WERI-Rb-1 (cell line): ENCODE results near the gene HBD.

Experiments
- DNase-seq: peaks from one replicate; pipeline ENCODE4 v3.0.0-alpha.2; 2020
- H3K27ac ChIP-seq: fragments of 250-450 bp; sonication (Bioruptor Pico); 2 replicates; pipeline ENCODE4 v1.5.1; 2020; ENCODE audit warnings: mild to moderate bottlenecking, moderate library complexity
- H3K27me3 ChIP-seq: fragments of 250-450 bp; sonication (Bioruptor Pico); 2 replicates; pipeline ENCODE4 v1.5.1; 2021; ENCODE audit warnings: mild to moderate bottlenecking, low read depth, moderate library complexity; ENCODE audit not compliant: insufficient read depth, severe bottlenecking
- H3K36me3 ChIP-seq: fragments of 250-450 bp; sonication (Bioruptor Pico); 2 replicates; pipeline ENCODE4 v1.5.1; 2020; ENCODE audit warnings: mild to moderate bottlenecking, moderate library complexity
- H3K4me3 ChIP-seq: 2 replicates; pipeline ENCODE4 v1.5.1; 2011; ENCODE audit warnings: low read depth, mild to moderate bottlenecking, control low read depth, low read length
- H3K9me3 ChIP-seq: fragments of 250-450 bp; sonication (Bioruptor Pico); 2 replicates; pipeline ENCODE4 v1.5.1; 2021; ENCODE audit warnings: mild to moderate bottlenecking, moderate library complexity; ENCODE audit not compliant: severe bottlenecking
- TF ChIP-seq, protein P1 (sequence below): IDR thresholded peaks from 2 replicates; pipeline ENCODE4 v1.5.1; 2011; ENCODE audit warnings: low read depth, mild to moderate bottlenecking, control low read depth, inconsistent platforms, low read length

HBD gene

DNA sequence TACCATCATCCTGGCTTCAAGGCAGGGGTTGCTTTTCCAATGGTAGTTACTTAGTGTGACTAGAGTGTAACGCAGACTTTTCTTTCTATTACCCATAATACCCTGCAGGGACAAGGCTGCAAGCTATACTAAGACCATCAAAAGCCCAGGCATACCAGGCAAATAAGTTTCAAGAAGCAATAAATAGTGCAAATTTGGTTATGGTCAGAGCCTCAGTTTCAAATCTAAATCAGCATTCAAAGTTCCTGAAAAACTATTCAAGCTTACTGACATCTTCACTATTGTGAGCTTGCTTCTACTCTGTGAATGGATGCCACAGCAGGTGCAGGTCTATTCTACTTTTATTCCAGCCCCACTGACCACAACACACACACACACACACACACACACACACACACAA is 4.9 kb downstream of the HBD start:
- TF ChIP-seq, protein P1, sequence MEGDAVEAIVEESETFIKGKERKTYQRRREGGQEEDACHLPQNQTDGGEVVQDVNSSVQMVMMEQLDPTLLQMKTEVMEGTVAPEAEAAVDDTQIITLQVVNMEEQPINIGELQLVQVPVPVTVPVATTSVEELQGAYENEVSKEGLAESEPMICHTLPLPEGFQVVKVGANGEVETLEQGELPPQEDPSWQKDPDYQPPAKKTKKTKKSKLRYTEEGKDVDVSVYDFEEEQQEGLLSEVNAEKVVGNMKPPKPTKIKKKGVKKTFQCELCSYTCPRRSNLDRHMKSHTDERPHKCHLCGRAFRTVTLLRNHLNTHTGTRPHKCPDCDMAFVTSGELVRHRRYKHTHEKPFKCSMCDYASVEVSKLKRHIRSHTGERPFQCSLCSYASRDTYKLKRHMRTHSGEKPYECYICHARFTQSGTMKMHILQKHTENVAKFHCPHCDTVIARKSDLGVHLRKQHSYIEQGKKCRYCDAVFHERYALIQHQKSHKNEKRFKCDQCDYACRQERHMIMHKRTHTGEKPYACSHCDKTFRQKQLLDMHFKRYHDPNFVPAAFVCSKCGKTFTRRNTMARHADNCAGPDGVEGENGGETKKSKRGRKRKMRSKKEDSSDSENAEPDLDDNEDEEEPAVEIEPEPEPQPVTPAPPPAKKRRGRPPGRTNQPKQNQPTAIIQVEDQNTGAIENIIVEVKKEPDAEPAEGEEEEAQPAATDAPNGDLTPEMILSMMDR = no peak
- H3K4me3 ChIP-seq = no peak overlapping the region
- H3K27me3 ChIP-seq = peaks cover 47% of the 10 kb centered on the region

DNA sequence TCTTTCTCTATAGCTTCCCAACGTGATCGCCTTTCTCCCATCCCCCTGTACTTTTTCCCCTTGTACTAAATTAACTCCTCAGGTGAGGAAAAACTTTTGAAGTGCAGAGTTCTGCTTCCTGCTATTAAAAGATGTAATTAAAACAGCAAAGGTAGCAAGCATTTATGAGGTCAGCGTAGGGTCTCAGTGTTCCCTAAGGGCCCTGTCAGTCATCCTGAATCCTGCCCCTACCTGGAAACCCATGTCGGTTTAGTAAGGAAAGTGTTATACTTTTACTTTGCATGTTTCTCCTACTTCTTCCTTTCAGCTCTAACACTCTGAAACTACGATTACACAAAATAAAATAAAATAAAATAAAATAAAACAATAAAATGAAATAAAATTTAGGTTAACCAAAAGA is 6.2 kb downstream of the HBD start:
- DNase-seq = no peak
- H3K9me3 ChIP-seq = no peaks in the 10 kb centered on the region
- no peak overlapping the region for H3K4me3 ChIP-seq
- H3K27ac ChIP-seq = no peak overlapping the region
- no peaks in the 10 kb centered on the region for H3K36me3 ChIP-seq
- TF ChIP-seq, protein P1 = no peak
- H3K27me3 ChIP-seq = peaks cover 53% of the 10 kb centered on the region

More for the DNA sequence above, 4.9 kb downstream of the HBD start:
- H3K9me3 ChIP-seq = no peaks in the 10 kb centered on the region
- no peak overlapping the region for H3K27ac ChIP-seq
- no peak for DNase-seq
- no peaks in the 10 kb centered on the region for H3K36me3 ChIP-seq

DNA sequence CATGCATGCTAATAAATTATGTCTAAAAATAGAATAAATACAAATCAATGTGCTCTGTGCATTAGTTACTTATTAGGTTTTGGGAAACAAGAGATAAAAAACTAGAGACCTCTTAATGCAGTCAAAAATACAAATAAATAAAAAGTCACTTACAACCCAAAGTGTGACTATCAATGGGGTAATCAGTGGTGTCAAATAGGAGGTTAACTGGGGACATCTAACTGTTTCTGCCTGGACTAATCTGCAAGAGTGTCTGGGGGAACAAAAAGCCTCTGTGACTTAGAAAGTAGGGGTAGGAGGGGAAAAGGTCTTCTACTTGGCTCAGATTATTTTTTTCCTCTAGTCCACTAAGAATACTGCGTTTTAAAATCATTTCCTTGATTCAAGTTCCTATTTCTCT is 6.6 kb downstream of the HBD start:
- H3K9me3 ChIP-seq = no peaks in the 10 kb centered on the region
- DNase-seq = no peak
- peaks cover 50% of the 10 kb centered on the region for H3K27me3 ChIP-seq
- no peak overlapping the region for H3K27ac ChIP-seq
- H3K36me3 ChIP-seq = no peaks in the 10 kb centered on the region
- no peak overlapping the region for H3K4me3 ChIP-seq
- TF ChIP-seq, protein P1 = no peak

DNA sequence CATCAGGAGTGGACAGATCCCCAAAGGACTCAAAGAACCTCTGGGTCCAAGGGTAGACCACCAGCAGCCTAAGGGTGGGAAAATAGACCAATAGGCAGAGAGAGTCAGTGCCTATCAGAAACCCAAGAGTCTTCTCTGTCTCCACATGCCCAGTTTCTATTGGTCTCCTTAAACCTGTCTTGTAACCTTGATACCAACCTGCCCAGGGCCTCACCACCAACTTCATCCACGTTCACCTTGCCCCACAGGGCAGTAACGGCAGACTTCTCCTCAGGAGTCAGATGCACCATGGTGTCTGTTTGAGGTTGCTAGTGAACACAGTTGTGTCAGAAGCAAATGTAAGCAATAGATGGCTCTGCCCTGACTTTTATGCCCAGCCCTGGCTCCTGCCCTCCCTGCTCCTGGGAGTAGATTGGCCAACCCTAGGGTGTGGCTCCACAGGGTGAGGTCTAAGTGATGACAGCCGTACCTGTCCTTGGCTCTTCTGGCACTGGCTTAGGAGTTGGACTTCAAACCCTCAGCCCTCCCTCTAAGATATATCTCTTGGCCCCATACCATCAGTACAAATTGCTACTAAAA is 7.5 kb downstream of the HBD start, which contains the start of gene HBB:
Gene HBB (minus strand): TSS at position 340 of the 579 bp plus-strand sequence. CDS start 50 bp downstream, at position 290.
- Histone ChIP-seq H3K27ac (no peak within 1 kb of the TSS), H3K9me3 (no peaks in the 10 kb centered on the region), H3K27me3 (peaks cover 45% of the 10 kb centered on the region), H3K36me3 (no peaks in the 10 kb centered on the region), H3K4me3 (no peak within 1 kb of the TSS)
- TF ChIP-seq, protein P1 = no peak
- DNase-seq = no peak

DNA sequence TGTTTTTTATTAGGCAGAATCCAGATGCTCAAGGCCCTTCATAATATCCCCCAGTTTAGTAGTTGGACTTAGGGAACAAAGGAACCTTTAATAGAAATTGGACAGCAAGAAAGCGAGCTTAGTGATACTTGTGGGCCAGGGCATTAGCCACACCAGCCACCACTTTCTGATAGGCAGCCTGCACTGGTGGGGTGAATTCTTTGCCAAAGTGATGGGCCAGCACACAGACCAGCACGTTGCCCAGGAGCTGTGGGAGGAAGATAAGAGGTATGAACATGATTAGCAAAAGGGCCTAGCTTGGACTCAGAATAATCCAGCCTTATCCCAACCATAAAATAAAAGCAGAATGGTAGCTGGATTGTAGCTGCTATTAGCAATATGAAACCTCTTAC is 8.8 kb downstream of the HBD start:
- peaks cover 40% of the 10 kb centered on the region for H3K27me3 ChIP-seq
- DNase-seq = no peak
- no peaks in the 10 kb centered on the region for H3K36me3 ChIP-seq
- H3K27ac ChIP-seq = no peak overlapping the region
- no peaks in the 10 kb centered on the region for H3K9me3 ChIP-seq
- no peak overlapping the region for H3K4me3 ChIP-seq
- TF ChIP-seq, protein P1 = no peak
